Neural cell (in vitro differentiated cells): ENCODE data around the gene FHIT.

Experiments
- EP300 ChIP-seq: fragments of 450-650 bp; conservative IDR thresholded peaks from 2 replicates; pipeline ENCODE4 v1.6.1; 2014; ENCODE audit warnings: antibody characterized with exemption, mild to moderate bottlenecking, moderate library complexity; ENCODE audit not compliant: poor library complexity, severe bottlenecking
- EZH2 ChIP-seq: fragments of 200-600, 300-800 bp; shearing (Covaris generic), sonication (generic); IDR thresholded peaks from 2 replicates; pipeline ENCODE4 v1.6.1; 2014; ENCODE audit warnings: antibody characterized with exemption, low read length, borderline replicate concordance, mild to moderate bottlenecking; ENCODE audit not compliant: insufficient read depth, poor library complexity, severe bottlenecking
- MXI1 ChIP-seq: fragments of 450-650 bp; conservative IDR thresholded peaks from 2 replicates; pipeline ENCODE4 v1.6.1; 2014; ENCODE audit warnings: antibody characterized with exemption, mild to moderate bottlenecking; ENCODE audit not compliant: poor library complexity, severe bottlenecking
- POLR2AphosphoS5 ChIP-seq: IDR thresholded peaks from 2 replicates; pipeline ENCODE4 v1.6.1; 2012
- RAD21 ChIP-seq: fragments of 450-650 bp; conservative IDR thresholded peaks from 2 replicates; pipeline ENCODE4 v1.6.1; 2014; ENCODE audit warnings: antibody characterized with exemption, mild to moderate bottlenecking, moderate library complexity
- SMC3 ChIP-seq: fragments of 450-650 bp; conservative IDR thresholded peaks from 2 replicates; pipeline ENCODE4 v1.6.1; 2014; ENCODE audit warnings: antibody characterized with exemption, mild to moderate bottlenecking, moderate library complexity; ENCODE audit not compliant: poor library complexity
- TAF1 ChIP-seq: IDR thresholded peaks from 2 replicates; pipeline ENCODE4 v1.6.1; 2012; ENCODE audit warnings: low read depth
- TF ChIP-seq, protein P1 (sequence below): fragments of 450-650 bp; IDR thresholded peaks from 2 replicates; pipeline ENCODE4 v1.5.1; 2014; ENCODE audit warnings: antibody characterized with exemption, mild to moderate bottlenecking, moderate library complexity; ENCODE audit not compliant: poor library complexity, severe bottlenecking
- TF ChIP-seq, protein P2 (sequence below): IDR thresholded peaks from 2 replicates; pipeline ENCODE4 v1.6.1; 2012; ENCODE audit warnings: borderline replicate concordance

DNA sequence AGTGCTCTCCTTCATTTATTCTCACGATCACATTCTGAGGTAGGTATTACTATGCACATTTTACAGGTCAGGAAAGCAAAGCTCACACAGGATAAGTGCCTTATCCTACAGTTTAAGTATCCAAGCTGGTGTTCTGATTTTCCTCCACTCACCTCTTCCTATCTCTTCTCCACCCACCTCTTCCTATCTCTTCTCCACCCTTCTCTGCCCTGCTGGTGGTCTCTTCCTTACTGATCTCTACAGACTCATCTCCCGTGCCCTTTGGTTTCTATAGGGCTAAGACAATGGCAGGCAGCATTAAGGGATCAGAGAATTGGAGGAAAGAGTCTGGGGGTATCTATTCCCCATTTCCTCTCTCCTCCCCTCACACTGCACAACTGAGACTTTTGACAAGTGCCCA lies 319.1 kb downstream of the FHIT start:
- TF ChIP-seq POLR2AphosphoS5 (no peak), EZH2 (no peak), TAF1 (no peak), SMC3 (no peak), RAD21 (no peak), EP300 (no peak), MXI1 (no peak)
- TF ChIP-seq, protein P1, sequence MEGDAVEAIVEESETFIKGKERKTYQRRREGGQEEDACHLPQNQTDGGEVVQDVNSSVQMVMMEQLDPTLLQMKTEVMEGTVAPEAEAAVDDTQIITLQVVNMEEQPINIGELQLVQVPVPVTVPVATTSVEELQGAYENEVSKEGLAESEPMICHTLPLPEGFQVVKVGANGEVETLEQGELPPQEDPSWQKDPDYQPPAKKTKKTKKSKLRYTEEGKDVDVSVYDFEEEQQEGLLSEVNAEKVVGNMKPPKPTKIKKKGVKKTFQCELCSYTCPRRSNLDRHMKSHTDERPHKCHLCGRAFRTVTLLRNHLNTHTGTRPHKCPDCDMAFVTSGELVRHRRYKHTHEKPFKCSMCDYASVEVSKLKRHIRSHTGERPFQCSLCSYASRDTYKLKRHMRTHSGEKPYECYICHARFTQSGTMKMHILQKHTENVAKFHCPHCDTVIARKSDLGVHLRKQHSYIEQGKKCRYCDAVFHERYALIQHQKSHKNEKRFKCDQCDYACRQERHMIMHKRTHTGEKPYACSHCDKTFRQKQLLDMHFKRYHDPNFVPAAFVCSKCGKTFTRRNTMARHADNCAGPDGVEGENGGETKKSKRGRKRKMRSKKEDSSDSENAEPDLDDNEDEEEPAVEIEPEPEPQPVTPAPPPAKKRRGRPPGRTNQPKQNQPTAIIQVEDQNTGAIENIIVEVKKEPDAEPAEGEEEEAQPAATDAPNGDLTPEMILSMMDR, result no peak
- TF ChIP-seq, protein P2, sequence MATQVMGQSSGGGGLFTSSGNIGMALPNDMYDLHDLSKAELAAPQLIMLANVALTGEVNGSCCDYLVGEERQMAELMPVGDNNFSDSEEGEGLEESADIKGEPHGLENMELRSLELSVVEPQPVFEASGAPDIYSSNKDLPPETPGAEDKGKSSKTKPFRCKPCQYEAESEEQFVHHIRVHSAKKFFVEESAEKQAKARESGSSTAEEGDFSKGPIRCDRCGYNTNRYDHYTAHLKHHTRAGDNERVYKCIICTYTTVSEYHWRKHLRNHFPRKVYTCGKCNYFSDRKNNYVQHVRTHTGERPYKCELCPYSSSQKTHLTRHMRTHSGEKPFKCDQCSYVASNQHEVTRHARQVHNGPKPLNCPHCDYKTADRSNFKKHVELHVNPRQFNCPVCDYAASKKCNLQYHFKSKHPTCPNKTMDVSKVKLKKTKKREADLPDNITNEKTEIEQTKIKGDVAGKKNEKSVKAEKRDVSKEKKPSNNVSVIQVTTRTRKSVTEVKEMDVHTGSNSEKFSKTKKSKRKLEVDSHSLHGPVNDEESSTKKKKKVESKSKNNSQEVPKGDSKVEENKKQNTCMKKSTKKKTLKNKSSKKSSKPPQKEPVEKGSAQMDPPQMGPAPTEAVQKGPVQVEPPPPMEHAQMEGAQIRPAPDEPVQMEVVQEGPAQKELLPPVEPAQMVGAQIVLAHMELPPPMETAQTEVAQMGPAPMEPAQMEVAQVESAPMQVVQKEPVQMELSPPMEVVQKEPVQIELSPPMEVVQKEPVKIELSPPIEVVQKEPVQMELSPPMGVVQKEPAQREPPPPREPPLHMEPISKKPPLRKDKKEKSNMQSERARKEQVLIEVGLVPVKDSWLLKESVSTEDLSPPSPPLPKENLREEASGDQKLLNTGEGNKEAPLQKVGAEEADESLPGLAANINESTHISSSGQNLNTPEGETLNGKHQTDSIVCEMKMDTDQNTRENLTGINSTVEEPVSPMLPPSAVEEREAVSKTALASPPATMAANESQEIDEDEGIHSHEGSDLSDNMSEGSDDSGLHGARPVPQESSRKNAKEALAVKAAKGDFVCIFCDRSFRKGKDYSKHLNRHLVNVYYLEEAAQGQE, result no peak
